ENCODE measurements around the gene ACP2. TPM values are rescaled to one million over a fixed set of nuclear protein-coding genes. Genes with fewer than 3 reads are reported as not detected.

The ACP2 gene
- total and polyA plus RNA-seq, 3 donors from 2014 or later, result 40.3 to 63.7 (median 61.3) TPM

- H3K27me3 ChIP-seq, result no peaks in the 10 kb centered on the region
- intact Hi-C loops (cut with DNase I; ENCODE audit: low total_unique reads), result no loop called here
- H3K4me3 ChIP-seq, result no peak overlapping the region
- H3K4me1 ChIP-seq, result peaks cover 40% of the 10 kb centered on the region
- no peaks in the 10 kb centered on the region for H3K9me3 ChIP-seq
- H3K36me3 ChIP-seq (ENCODE audit: low read depth, missing control alignments), result no peaks in the 10 kb centered on the region
- 60 to 77% methylated on average over 10 of the region's 10 CpGs for WGBS, 2 donors
- H3K27ac ChIP-seq, result no peak overlapping the region
- peak; percentile 32 for DNase-seq
- TF ChIP-seq, protein P1, sequence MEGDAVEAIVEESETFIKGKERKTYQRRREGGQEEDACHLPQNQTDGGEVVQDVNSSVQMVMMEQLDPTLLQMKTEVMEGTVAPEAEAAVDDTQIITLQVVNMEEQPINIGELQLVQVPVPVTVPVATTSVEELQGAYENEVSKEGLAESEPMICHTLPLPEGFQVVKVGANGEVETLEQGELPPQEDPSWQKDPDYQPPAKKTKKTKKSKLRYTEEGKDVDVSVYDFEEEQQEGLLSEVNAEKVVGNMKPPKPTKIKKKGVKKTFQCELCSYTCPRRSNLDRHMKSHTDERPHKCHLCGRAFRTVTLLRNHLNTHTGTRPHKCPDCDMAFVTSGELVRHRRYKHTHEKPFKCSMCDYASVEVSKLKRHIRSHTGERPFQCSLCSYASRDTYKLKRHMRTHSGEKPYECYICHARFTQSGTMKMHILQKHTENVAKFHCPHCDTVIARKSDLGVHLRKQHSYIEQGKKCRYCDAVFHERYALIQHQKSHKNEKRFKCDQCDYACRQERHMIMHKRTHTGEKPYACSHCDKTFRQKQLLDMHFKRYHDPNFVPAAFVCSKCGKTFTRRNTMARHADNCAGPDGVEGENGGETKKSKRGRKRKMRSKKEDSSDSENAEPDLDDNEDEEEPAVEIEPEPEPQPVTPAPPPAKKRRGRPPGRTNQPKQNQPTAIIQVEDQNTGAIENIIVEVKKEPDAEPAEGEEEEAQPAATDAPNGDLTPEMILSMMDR (IDR thresholded peaks at IDR 0.05), result peak in 2 of 3 experiments; percentile 24 to 42
- TF ChIP-seq POLR2A (IDR thresholded peaks at IDR 0.05), result no peak
Measured at GRCh38 chr11:47259232-47259977, 10.8 kb upstream of the ACP2 start.

DNA sequence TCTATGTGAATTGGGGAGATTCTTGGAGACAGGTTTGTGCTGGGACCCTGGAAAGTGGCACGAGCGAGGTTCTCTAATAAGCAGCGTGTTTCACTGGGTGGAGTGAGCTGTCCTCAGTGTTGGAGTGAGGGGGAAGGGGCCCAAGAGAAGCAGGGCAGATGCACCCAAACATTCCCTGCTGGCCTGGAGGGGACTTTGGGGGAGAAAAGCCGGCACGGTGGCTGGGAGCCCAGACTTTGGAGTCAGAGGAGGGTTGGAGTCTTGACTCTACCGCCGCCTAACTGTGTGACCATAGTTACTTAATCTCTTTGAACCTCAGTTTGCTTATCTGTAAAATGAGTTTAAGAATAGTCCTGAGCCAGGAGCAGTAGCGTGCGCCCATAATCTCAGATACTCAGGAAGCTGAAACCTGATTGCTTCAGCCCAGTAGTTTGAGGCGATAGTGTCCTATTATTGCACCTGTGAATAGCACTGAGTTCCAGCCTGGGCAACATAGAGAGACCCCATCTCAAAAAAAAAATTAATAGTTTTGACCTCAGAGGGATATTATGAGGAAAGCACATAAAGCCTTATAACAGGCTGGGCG, 9.8 kb upstream of the ACP2 start:
- H3K27me3 ChIP-seq, result no peaks in the 10 kb centered on the region
- WGBS, 2 donors, result 64 to 66% methylated on average over 11 of the region's 11 CpGs
- no peak for TF ChIP-seq POLR2A (IDR thresholded peaks at IDR 0.05)
- TF ChIP-seq, protein P1 (IDR thresholded peaks at IDR 0.05), result no peak
- no peak for DNase-seq
- H3K36me3 ChIP-seq (ENCODE audit: low read depth, missing control alignments), result no peaks in the 10 kb centered on the region
- H3K4me3 ChIP-seq, result no peak overlapping the region
- intact Hi-C loops (cut with DNase I; ENCODE audit: low total_unique reads), result no loop called here
- H3K4me1 ChIP-seq, result peaks cover 45% of the 10 kb centered on the region
- H3K9me3 ChIP-seq, result no peaks in the 10 kb centered on the region
- peak overlapping the region; percentile 27 to 70 for H3K27ac ChIP-seq

GRCh38 chr11:47257517-47258316, 9.1 kb upstream of the ACP2 start, which contains the start of gene NR1H3:
Gene NR1H3 (plus strand): TSS chr11:47257996. CDS start chr11:47259217, 1,221 bp downstream.
- TF ChIP-seq POLR2A (IDR thresholded peaks at IDR 0.05), result no peak
- TF ChIP-seq, protein P1 (IDR thresholded peaks at IDR 0.05), result peak; percentile 24 to 64 (median 51)
- peak; percentile 72 for DNase-seq
- intact Hi-C loops (cut with DNase I; ENCODE audit: low total_unique reads), result no loop called here
- H3K4me3 ChIP-seq, result no peak within 1 kb of the TSS
- peak within 1 kb of the TSS; percentile 27 to 70 for H3K27ac ChIP-seq
- 21 to 40% methylated on average over 14 to 15 of the region's 15 CpGs for WGBS, 2 donors
- peaks cover 45% of the 10 kb centered on the region for H3K4me1 ChIP-seq
- H3K9me3 ChIP-seq, result no peaks in the 10 kb centered on the region
- H3K27me3 ChIP-seq, result no peaks in the 10 kb centered on the region
- no peaks in the 10 kb centered on the region for H3K36me3 ChIP-seq (ENCODE audit: low read depth, missing control alignments)

- Histone ChIP-seq H3K27me3 (no peaks in the 10 kb centered on the region), H3K9me3 (no peaks in the 10 kb centered on the region), H3K27ac (peak overlapping the region in 1 of 2 donors; percentile 70), H3K36me3 (ENCODE audit: low read depth, missing control alignments) (no peaks in the 10 kb centered on the region), H3K4me1 (peaks cover 45% of the 10 kb centered on the region), H3K4me3 (no peak overlapping the region)
- intact Hi-C loops (cut with DNase I; ENCODE audit: low total_unique reads), result no loop called here
- DNase-seq, result no peak
- whole genome bisulfite sequencing, 2 donors, result 61 to 66% methylated on average over 2 of the region's 2 CpGs
- TF ChIP-seq POLR2A (IDR thresholded peaks at IDR 0.05), result no peak
- TF ChIP-seq, protein P1 (IDR thresholded peaks at IDR 0.05), result no peak
Measured at GRCh38 chr11:47257177-47257516, 8.5 kb upstream of the ACP2 start.

Measured in testis (tissue), 3 donors.